AG04449 (cell line): Measurements from ENCODE around the gene LOXL1.
A peak's percentile ranks its signal among the peaks of the same experiment; 100 is the strongest.

Source experiments
- CTCF ChIA-PET: fragments of 350-600 bp; formaldehyde crosslinking; extraction: SDS; loops from one replicate; lab custom pipeline; 2021; ENCODE audit warnings: antibody characterized with exemption; lab: Yijun Ruan, JAX
- POLR2A ChIA-PET: fragments of 400-600, 350-600 bp; formaldehyde crosslinking; extraction: SDS; loops from one replicate; lab custom pipeline; 2020; ENCODE audit warnings: antibody characterized with exemption, inconsistent platforms; lab: Yijun Ruan, JAX
- DNase-seq: peaks from one replicate; pipeline ENCODE4 v3.0.0-alpha.2; 2010; ENCODE audit warnings: low read depth, low spot score
- H3K4me3 ChIP-seq: 2 replicates; pipeline ENCODE4 v1.5.1; 2011; ENCODE audit warnings: low read depth, mild to moderate bottlenecking, control low read depth, low read length
- TF ChIP-seq, protein P1 (sequence below): IDR thresholded peaks from one replicate; pipeline ENCODE4 v1.5.1; 2011; ENCODE audit warnings: mild to moderate bottlenecking, moderate library complexity, low read length, control low read depth, inconsistent platforms; ENCODE audit not compliant: insufficient read depth; ENCODE audit errors: missing control alignments

The LOXL1 gene

DNA sequence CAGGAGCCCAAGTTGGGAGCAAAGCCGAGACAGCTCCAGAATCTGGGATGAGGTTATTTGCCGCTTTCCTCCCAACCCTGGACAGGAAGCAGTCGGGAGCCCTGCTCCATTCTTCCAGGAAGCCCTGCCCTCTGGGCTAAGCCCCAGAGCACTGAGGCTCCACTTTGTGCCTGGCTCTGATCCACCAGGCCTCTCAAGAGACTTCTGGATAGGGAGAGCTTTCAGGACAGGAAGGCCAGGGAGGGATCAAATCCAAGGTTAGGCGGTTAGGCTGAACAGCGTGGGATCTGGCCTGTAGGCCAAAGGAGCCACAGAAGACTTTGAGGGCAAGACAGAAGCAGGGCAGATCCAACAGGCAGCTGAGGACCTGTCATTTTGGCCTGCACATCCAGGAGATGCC, 65.0 kb downstream of the LOXL1 start:
- no peak for DNase-seq
- TF ChIP-seq, protein P1, sequence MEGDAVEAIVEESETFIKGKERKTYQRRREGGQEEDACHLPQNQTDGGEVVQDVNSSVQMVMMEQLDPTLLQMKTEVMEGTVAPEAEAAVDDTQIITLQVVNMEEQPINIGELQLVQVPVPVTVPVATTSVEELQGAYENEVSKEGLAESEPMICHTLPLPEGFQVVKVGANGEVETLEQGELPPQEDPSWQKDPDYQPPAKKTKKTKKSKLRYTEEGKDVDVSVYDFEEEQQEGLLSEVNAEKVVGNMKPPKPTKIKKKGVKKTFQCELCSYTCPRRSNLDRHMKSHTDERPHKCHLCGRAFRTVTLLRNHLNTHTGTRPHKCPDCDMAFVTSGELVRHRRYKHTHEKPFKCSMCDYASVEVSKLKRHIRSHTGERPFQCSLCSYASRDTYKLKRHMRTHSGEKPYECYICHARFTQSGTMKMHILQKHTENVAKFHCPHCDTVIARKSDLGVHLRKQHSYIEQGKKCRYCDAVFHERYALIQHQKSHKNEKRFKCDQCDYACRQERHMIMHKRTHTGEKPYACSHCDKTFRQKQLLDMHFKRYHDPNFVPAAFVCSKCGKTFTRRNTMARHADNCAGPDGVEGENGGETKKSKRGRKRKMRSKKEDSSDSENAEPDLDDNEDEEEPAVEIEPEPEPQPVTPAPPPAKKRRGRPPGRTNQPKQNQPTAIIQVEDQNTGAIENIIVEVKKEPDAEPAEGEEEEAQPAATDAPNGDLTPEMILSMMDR, result no peak
- POLR2A ChIA-PET, result no interaction called here
- CTCF ChIA-PET, result interaction anchor here (0.6 to 11.3 kb wide), 15 partner anchors 9 to 330 kb away, joined by 3 to 126 read pairs (median 7); no protein-coding TSS in a partner anchor
- peak overlapping the region; percentile 71 for H3K4me3 ChIP-seq

DNA sequence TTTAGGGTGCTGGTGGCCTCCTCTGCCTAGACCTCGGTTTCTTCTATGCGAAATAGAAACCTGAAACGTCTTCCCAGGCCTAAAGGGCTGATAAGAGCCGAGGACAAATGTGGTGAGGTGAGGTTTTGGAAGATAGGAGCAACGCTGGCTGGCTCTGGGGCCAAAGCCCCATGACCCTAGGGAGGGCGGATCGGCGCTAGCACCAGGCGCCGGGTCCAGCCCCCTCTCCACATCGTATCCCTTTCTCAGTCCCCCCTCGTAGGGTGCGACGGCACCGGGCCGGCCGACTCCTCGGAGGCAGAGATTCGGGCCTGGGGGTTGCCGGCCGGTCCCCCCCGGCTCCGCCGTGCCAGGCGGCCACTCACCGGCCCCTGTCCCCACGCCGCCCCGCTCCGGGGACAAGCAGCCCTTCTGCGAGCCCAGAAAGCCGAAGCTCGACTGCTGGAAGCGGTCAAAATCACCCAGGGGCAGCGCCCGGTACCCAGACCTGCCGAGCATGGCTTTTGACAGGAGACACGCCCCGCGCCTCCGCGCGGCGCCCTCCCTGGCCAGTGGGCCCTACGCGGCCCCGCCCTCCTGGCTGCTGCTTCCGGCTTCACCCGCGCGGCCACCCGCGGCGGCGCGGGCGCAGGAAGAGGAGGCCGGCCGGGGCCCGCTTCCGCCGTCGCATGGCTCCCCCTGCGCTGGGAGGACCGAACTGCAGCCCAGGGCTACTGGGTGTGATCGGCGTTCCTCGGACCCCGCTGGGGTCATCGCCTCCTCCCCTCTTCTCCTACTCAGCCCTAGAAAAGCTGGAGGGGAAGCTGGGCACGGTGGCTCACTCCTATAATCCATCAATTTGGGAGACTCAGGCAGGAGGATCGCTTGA, 65.7 kb downstream of the LOXL1 start, which contains the start of gene STOML1:
STOML1 (minus strand) TSS at position 570 of the 868 bp plus-strand sequence; CDS start at position 498, 72 bp downstream.
- DNase-seq, result no peak
- CTCF ChIA-PET, result interaction anchor here (0.8 to 11.3 kb wide), 17 partner anchors 9 to 330 kb away, joined by 3 to 126 read pairs (median 7); no protein-coding TSS in a partner anchor
- peak within 1 kb of the TSS; percentile 71 for H3K4me3 ChIP-seq
- POLR2A ChIA-PET, result no interaction called here
- TF ChIP-seq, protein P1, result peak; percentile 85

DNA sequence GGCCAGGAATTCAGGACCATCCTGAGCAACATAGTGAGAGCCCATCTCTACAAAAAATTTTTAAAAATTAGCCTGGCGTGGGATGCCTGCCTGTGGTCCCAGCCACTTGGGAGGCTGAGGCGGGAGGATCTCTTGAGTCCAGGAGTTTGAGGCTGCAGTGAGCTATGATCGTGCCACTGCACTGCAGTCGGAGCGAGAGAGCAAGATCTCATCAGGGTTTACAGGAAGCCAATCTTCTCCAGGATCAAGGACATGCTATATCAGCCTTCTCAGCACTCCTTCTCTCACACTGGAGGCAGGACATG, 66.3 kb downstream of the LOXL1 start:
- POLR2A ChIA-PET, result no interaction called here

DNA sequence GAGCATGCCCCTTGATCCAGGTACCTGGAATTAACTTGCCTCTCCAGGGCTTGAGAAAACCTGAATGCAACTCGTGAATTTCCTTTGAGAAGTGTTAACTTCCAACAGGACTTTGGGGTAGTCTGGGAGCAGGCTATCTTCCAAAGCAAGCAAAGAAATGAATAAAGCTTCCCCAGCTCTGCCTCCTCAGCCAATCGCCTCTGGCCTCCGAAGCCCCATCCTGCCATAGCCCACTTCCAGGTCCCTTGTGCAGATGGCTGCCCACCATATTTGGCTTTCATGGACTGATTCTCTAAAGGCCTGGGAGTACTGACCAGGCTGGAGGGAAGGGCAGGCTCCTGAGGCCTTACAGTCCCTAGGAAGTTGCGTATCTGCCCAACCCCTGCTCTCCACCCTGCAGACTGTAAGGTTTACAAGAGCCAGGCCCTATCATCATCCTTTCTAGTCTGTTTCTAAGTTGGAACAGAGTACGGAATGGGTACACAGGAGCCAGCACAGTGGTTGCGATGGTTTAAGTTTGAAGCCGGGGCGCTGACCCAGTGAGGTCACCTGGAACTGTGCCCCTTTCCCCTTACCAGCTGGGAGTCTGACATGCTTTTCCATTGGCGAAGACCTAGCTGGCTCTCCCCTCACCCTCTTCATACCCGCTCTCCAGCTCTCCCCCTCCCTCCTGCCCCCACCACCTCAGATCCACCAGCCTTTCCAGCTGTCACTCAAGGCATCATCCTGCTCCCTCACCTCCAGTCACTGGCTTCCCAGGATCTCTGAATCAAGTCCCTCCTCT, 67.1 kb downstream of the LOXL1 start:
- ChIA-PET POLR2A (interaction anchor here (1.2 to 1.4 kb wide), 3 partner anchors 8 to 39 kb away, joined by 3 to 6 read pairs (median 5); no protein-coding TSS in a partner anchor), CTCF (interaction anchor here (0.8 to 11.3 kb wide), 21 partner anchors 11 to 328 kb away, joined by 3 to 126 read pairs (median 6); no protein-coding TSS in a partner anchor)
- no peak for DNase-seq
- peak overlapping the region; percentile 69 for H3K4me3 ChIP-seq
- TF ChIP-seq, protein P1, result no peak

More for the DNA sequence above, 66.3 kb downstream of the LOXL1 start:
- CTCF ChIA-PET, result interaction anchor here (0.8 to 11.3 kb wide), 17 partner anchors 9 to 329 kb away, joined by 3 to 126 read pairs (median 7); no protein-coding TSS in a partner anchor
- TF ChIP-seq, protein P1, result no peak
- peak overlapping the region; percentile 32 for H3K4me3 ChIP-seq
- DNase-seq, result no peak

DNA sequence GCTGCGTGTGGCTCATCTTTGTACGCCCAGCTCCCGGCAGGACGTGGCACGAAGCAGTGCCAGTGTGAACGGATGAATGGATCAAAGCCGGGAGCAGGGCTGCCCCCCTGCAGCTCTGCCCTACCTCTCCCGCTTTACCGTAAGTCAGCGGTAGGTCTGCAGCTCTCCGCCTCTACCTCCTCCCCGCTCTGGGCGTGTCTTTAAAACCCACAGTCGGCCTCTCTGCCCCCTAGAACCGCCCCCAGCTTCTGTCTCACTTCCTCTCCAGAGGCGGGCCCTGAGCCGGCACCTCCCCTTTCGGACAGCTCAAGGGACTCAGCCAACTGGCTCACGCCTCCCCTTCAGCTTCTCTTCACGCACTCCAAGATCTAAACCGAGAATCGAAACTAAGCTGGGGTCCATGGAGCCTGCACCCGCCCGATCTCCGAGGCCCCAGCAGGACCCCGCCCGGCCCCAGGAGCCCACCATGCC, 68.2 kb downstream of the LOXL1 start, which contains the start of gene PML:
PML (plus strand) TSS at position 304 of the 471 bp plus-strand sequence; CDS start at position 401, 97 bp downstream.
- CTCF ChIA-PET, result interaction anchor here (0.8 to 11.3 kb wide), 15 partner anchors 11 to 327 kb away, joined by 3 to 126 read pairs (median 6); no protein-coding TSS in a partner anchor
- peak within 1 kb of the TSS; percentile 69 for H3K4me3 ChIP-seq
- TF ChIP-seq, protein P1, result no peak
- peak; percentile 66 for DNase-seq
- POLR2A ChIA-PET, result interaction anchor here (0.8 to 1.4 kb wide), 9 partner anchors 9 to 57 kb away, joined by 3 to 10 read pairs (median 3); no protein-coding TSS in a partner anchor
